SK-N-SH (cell line): ENCODE measurements around the gene ATP2B3. TPM values are rescaled to one million over a fixed set of nuclear protein-coding genes. Genes with fewer than 3 reads are reported as not detected.

Experiments
- CTCF ChIA-PET: fragments of 300-600, 350-600 bp; formaldehyde crosslinking; extraction: SDS; loops from one replicate; lab custom pipeline; 2021; lab: Yijun Ruan, JAX
- POLR2A ChIA-PET: fragments of 350-600 bp; sonication (Branson Sonifier 250); formaldehyde crosslinking; extraction: SDS; loops from one replicate; lab custom pipeline; 2020; ENCODE audit warnings: antibody characterized with exemption, inconsistent platforms; lab: Yijun Ruan, JAX
- DNase-seq: peaks from one replicate; pipeline ENCODE4 v3.0.0; 2012
- H2AFZ ChIP-seq: fragments of 200-600 bp; sonication (generic); 2 replicates; pipeline ENCODE4 v1.8.1; 2016; ENCODE audit warnings: antibody characterized with exemption, mild to moderate bottlenecking, low read depth
- H3F3A ChIP-seq: fragments of 200-600 bp; sonication (generic); replicated peaks from 2 replicates; pipeline ENCODE3; 2016; ENCODE audit warnings: antibody characterized with exemption, mild to moderate bottlenecking; ENCODE audit not compliant: insufficient read depth
- H3K27ac ChIP-seq, 2 experiments: fragments of 200-500 bp in 1 of 2; fragments of 200-600 bp in 1 of 2; sonication (Bioruptor generic) in 1 of 2; sonication (generic), shearing (Covaris generic) in 1 of 2; 2 replicates each; pipeline versions ENCODE4 v1.5.1 to v1.6.1; 2014 to 2016; ENCODE audit warnings: low read depth in 2 of 2, inconsistent platforms in 1 of 2, low read length in 1 of 2, mild to moderate bottlenecking in 1 of 2, mixed read lengths in 1 of 2
- H3K27me3 ChIP-seq: fragments of 200-600 bp; sonication (generic), shearing (Covaris generic); 2 replicates; pipeline ENCODE4 v1.6.1; 2016; ENCODE audit warnings: mixed run types; ENCODE audit not compliant: insufficient read depth
- H3K36me3 ChIP-seq, 2 experiments: fragments of 200-500 bp in 1 of 2; fragments of 200-600 bp in 1 of 2; sonication (Bioruptor generic) in 1 of 2; sonication (generic) in 1 of 2; replicated peaks in 1 of 2; 2 replicates each; pipeline versions ENCODE3 to v1.5.1; 2014 to 2016; ENCODE audit warnings: low read length in 1 of 2, mild to moderate bottlenecking in 1 of 2; ENCODE audit not compliant: insufficient read depth in 2 of 2, control insufficient read depth in 1 of 2
- H3K4me1 ChIP-seq, 2 experiments: fragments of 200-500 bp in 1 of 2; fragments of 200-600 bp in 1 of 2; sonication (Bioruptor generic) in 1 of 2; sonication (generic), shearing (Covaris generic) in 1 of 2; 2 replicates each; pipeline versions ENCODE4 v1.5.1 to v1.6.1; 2014 to 2016; ENCODE audit warnings: low read depth in 1 of 2, low read length in 1 of 2, mixed run types in 1 of 2; ENCODE audit not compliant: insufficient read depth in 2 of 2, control insufficient read depth in 1 of 2
- H3K4me2 ChIP-seq: fragments of 200-600 bp; sonication (generic), shearing (Covaris generic); 2 replicates; pipeline ENCODE4 v1.6.1; 2017; ENCODE audit warnings: mixed run types
- H3K4me3 ChIP-seq, 2 experiments: fragments of 200-500 bp in 1 of 2; fragments of 200-600 bp in 1 of 2; sonication (Bioruptor generic) in 1 of 2; sonication (generic), shearing (Covaris generic) in 1 of 2; 2 replicates each; pipeline versions ENCODE4 v1.5.1 to v1.8.1; 2014 to 2016; ENCODE audit warnings: low read depth in 2 of 2, inconsistent platforms in 1 of 2, low read length in 1 of 2, mild to moderate bottlenecking in 1 of 2, mixed read lengths in 1 of 2, moderate library complexity in 1 of 2
- H3K79me2 ChIP-seq: fragments of 200-600 bp; sonication (generic); 2 replicates; pipeline ENCODE4 v1.8.1; 2017; ENCODE audit warnings: mild to moderate bottlenecking; ENCODE audit not compliant: insufficient read depth
- H3K9ac ChIP-seq: fragments of 200-600 bp; sonication (generic); 2 replicates; pipeline ENCODE4 v1.6.1; 2017; ENCODE audit warnings: mixed run types
- H3K9me2 ChIP-seq: fragments of 200-600 bp; sonication (generic); 2 replicates; pipeline ENCODE4 v1.6.1; 2017; ENCODE audit warnings: mixed run types
- H3K9me3 ChIP-seq: fragments of 200-600 bp; sonication (generic); 2 replicates; pipeline ENCODE4 v1.6.1; 2017; ENCODE audit warnings: mixed run types, mild to moderate bottlenecking, moderate library complexity
- H4K20me1 ChIP-seq: fragments of 200-600 bp; sonication (generic); 2 replicates; pipeline ENCODE4 v1.6.1; 2017; ENCODE audit warnings: mild to moderate bottlenecking, mixed run types; ENCODE audit not compliant: insufficient read depth
- CTCF ChIP-seq: fragments of 200-600 bp; sonication (generic); IDR thresholded peaks from 2 replicates; pipeline ENCODE4 v1.6.1; 2017; ENCODE audit warnings: antibody characterized with exemption, mild to moderate bottlenecking, moderate library complexity
- ELF1 ChIP-seq: IDR thresholded peaks from 2 replicates; pipeline ENCODE4 v1.4.0; 2012
- FOSL2 ChIP-seq: IDR thresholded peaks from 2 replicates; pipeline ENCODE4 v1.4.0; 2012; ENCODE audit warnings: low read depth, mild to moderate bottlenecking, moderate library complexity, borderline replicate concordance
- FOXJ3 ChIP-seq: sonication (generic); formaldehyde crosslinking; IDR thresholded peaks from 2 replicates; pipeline ENCODE4 v1.5.1; 2020; ENCODE audit warnings: mild to moderate bottlenecking, missing genetic modification reagents
- FOXM1 ChIP-seq: IDR thresholded peaks from 2 replicates; pipeline ENCODE4 v1.4.0; 2012; ENCODE audit warnings: low read depth, mild to moderate bottlenecking
- GATA2 ChIP-seq: sonication (generic); formaldehyde crosslinking; IDR thresholded peaks from 2 replicates; pipeline ENCODE4 v1.5.0; 2020; ENCODE audit warnings: mild to moderate bottlenecking, missing genetic modification reagents
- MEF2A ChIP-seq: IDR thresholded peaks from 2 replicates; pipeline ENCODE4 v1.4.0; 2012; ENCODE audit warnings: low read depth, borderline replicate concordance
- POLR2AphosphoS5 ChIP-seq: IDR thresholded peaks from 2 replicates; pipeline ENCODE4 v1.6.1; 2012; ENCODE audit warnings: low read depth, low read length
- RCOR1 ChIP-seq: fragments of 150-350 bp; IDR thresholded peaks from 2 replicates; pipeline ENCODE4 v1.6.1; 2017; ENCODE audit warnings: antibody characterized with exemption, low read length
- RFX5 ChIP-seq: IDR thresholded peaks from 2 replicates; pipeline ENCODE4 v1.6.1; 2012; ENCODE audit warnings: mild to moderate bottlenecking, improper control_type of control experiment, low read length
- SIN3A ChIP-seq: IDR thresholded peaks from 2 replicates; pipeline ENCODE4 v1.6.1; 2012; ENCODE audit warnings: low read depth, mild to moderate bottlenecking, low read length, moderate library complexity, borderline replicate concordance
- TEAD4 ChIP-seq: IDR thresholded peaks from 2 replicates; pipeline ENCODE4 v1.4.0; 2012; ENCODE audit warnings: mild to moderate bottlenecking, borderline replicate concordance; ENCODE audit not compliant: insufficient read depth
- USF2 ChIP-seq: fragments of 150-350 bp; IDR thresholded peaks from 2 replicates; pipeline ENCODE4 v1.6.1; 2017; ENCODE audit warnings: antibody characterized with exemption, low read length, low read depth, borderline replicate concordance
- YY1 ChIP-seq: IDR thresholded peaks from 2 replicates; pipeline ENCODE4 v1.4.0; 2012; ENCODE audit warnings: low read depth, mild to moderate bottlenecking
- WGBS: methylation state at CpG from one replicate; pipeline ENCODE4 v1.1.6; 2017; ENCODE audit warnings: low lambda C conversion rate; 5-methylcytosine and 5-hydroxymethylcytosine counted together
- polyA plus RNA-seq, 3 experiments: library from polyadenylated mRNA; depleted of rRNA; stranded (reverse); fragments of >200 nt; gene quantifications; 2 replicates each; pipeline ENCODE4 v1.2.3, GENCODE V29; 2012
- TF ChIP-seq, protein P1 (sequence below): IDR thresholded peaks from 2 replicates; pipeline ENCODE4 v1.4.0; 2012; ENCODE audit warnings: low read depth
- TF ChIP-seq, protein P2 (sequence below): IDR thresholded peaks from 2 replicates; pipeline ENCODE4 v1.6.1; 2012; ENCODE audit warnings: mild to moderate bottlenecking, low read depth, low read length, moderate library complexity

ATP2B3 gene
- polyA plus RNA-seq, 1 of the 3 experiments (the other 2 are of a cell fraction): 0.16 TPM

- Histone ChIP-seq H3K9ac (no peak overlapping the region), H3K4me3 (no peak overlapping the region), H3K79me2 (no peaks in the 10 kb centered on the region), H3K9me2 (no peaks in the 10 kb centered on the region), H3F3A (no peaks in the 10 kb centered on the region), H3K4me2 (no peak overlapping the region), H3K4me1 (no peaks in the 10 kb centered on the region; a peak in 1 of 4 replicates), H3K36me3 (no peaks in the 10 kb centered on the region), H3K9me3 (peaks cover 3% of the 10 kb centered on the region; the same call in 1 of the 2 replicates), H3K27me3 (peaks cover 66% of the 10 kb centered on the region), H3K27ac (no peak overlapping the region), H4K20me1 (no peaks in the 10 kb centered on the region), H2AFZ (no peak overlapping the region)
- ChIA-PET POLR2A (interaction anchor here (1.5 kb wide), 1 partner anchor 45 kb away, joined by 3 read pairs; no protein-coding TSS in a partner anchor), CTCF (interaction anchor here (0.8 to 1.5 kb wide), 4 partner anchors 10 to 18 kb away, joined by 3 read pairs; no protein-coding TSS in a partner anchor)
- WGBS: 29% methylated on average over 8 of the region's 16 CpGs
- DNase-seq: no peak
- TF ChIP-seq GATA2: no peak
- TF ChIP-seq FOSL2: no peak
- TF ChIP-seq USF2: no peak
- no peak for TF ChIP-seq FOXM1
- TF ChIP-seq ELF1: no peak
- TF ChIP-seq, protein P1, sequence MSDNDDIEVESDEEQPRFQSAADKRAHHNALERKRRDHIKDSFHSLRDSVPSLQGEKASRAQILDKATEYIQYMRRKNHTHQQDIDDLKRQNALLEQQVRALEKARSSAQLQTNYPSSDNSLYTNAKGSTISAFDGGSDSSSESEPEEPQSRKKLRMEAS: no peak
- TF ChIP-seq CTCF: no peak
- no peak for TF ChIP-seq FOXJ3
- no peak for TF ChIP-seq YY1
- no peak for TF ChIP-seq RFX5
- no peak for TF ChIP-seq TEAD4
- TF ChIP-seq SIN3A: no peak
- TF ChIP-seq, protein P2, sequence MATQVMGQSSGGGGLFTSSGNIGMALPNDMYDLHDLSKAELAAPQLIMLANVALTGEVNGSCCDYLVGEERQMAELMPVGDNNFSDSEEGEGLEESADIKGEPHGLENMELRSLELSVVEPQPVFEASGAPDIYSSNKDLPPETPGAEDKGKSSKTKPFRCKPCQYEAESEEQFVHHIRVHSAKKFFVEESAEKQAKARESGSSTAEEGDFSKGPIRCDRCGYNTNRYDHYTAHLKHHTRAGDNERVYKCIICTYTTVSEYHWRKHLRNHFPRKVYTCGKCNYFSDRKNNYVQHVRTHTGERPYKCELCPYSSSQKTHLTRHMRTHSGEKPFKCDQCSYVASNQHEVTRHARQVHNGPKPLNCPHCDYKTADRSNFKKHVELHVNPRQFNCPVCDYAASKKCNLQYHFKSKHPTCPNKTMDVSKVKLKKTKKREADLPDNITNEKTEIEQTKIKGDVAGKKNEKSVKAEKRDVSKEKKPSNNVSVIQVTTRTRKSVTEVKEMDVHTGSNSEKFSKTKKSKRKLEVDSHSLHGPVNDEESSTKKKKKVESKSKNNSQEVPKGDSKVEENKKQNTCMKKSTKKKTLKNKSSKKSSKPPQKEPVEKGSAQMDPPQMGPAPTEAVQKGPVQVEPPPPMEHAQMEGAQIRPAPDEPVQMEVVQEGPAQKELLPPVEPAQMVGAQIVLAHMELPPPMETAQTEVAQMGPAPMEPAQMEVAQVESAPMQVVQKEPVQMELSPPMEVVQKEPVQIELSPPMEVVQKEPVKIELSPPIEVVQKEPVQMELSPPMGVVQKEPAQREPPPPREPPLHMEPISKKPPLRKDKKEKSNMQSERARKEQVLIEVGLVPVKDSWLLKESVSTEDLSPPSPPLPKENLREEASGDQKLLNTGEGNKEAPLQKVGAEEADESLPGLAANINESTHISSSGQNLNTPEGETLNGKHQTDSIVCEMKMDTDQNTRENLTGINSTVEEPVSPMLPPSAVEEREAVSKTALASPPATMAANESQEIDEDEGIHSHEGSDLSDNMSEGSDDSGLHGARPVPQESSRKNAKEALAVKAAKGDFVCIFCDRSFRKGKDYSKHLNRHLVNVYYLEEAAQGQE: no peak
- no peak for TF ChIP-seq RCOR1
- no peak for TF ChIP-seq POLR2AphosphoS5
- no peak for TF ChIP-seq MEF2A
Observed at GRCh38 chrX:153626025-153626633, 108.7 kb downstream of the ATP2B3 start.
